ENCODE results near the gene NUCKS1. TPM values are rescaled to one million over a fixed set of nuclear protein-coding genes. Genes with fewer than 3 reads are reported as not detected.
A peak's percentile ranks its signal among the peaks of the same experiment; 100 is the strongest.

Gene NUCKS1
- total RNA-seq, 1 experiment from 2014 or later: 427 TPM

DNA sequence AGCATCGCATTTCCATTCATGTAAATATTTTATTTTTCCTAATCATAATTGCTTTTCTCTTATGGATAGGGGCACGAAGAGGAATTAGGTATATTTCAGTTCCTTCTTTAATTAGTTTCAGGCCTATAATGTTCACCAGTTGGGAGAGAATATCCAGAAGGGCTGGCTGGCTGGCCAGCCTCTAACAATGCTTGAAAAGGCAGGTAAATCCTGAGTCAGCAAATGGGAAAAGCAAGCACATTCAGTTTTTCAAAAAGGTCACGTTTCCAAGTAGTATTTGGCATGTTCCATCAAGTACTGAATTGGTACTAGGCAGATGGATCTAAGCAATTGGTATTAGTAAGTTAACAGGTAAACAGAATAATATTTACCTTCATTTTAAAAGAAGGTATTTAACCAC lies 17.3 kb upstream of the NUCKS1 start:
- Histone ChIP-seq H2BK20ac (ENCODE audit: low read depth, low read length, poor library complexity, severe bottlenecking) (no peak overlapping the region), H2AK5ac (ENCODE audit: insufficient read length, low read length) (no peak overlapping the region), H3K79me1 (ENCODE audit: insufficient read depth, low read depth, low read length, poor library complexity, severe bottlenecking) (no peaks in the 10 kb centered on the region), H2AFZ (ENCODE audit: low read length) (no peak overlapping the region), H2BK120ac (ENCODE audit: low read depth, low read length, poor library complexity, severe bottlenecking) (no peak overlapping the region), H3K4me1 (ENCODE audit: insufficient read depth, low read length) (no peaks in the 10 kb centered on the region), H2BK15ac (ENCODE audit: low read depth, low read length) (no peak overlapping the region), H2BK12ac (ENCODE audit: insufficient read length, low read depth, low read length) (no peak overlapping the region), H3K27ac (ENCODE audit: insufficient read length, low read depth, low read length) (no peak overlapping the region), H3K18ac (ENCODE audit: insufficient read length, low read depth, low read length) (no peak overlapping the region), H3K14ac (ENCODE audit: insufficient read depth, low read length) (no peak overlapping the region), H3K79me2 (ENCODE audit: insufficient read depth, low read length) (no peaks in the 10 kb centered on the region), H3K4me2 (ENCODE audit: insufficient read depth, insufficient read length, low read length) (no peak overlapping the region), H3K56ac (ENCODE audit: insufficient read length, low read depth, low read length) (no peak overlapping the region), H4K91ac (ENCODE audit: insufficient read length, low read depth, low read length) (no peak overlapping the region), H3K23ac (ENCODE audit: insufficient read length, low read depth, low read length) (no peak overlapping the region), H4K5ac (ENCODE audit: insufficient read length, low read depth, low read length) (no peak overlapping the region), H3K4ac (ENCODE audit: low read depth, low read length) (no peak overlapping the region), H3K23me2 (ENCODE audit: insufficient read length, low read depth, low read length, poor library complexity, severe bottlenecking) (no peaks in the 10 kb centered on the region), H4K8ac (replicated peaks; ENCODE audit: insufficient read length, low read depth, low read length) (no peak overlapping the region), H3T11ph (ENCODE audit: low read length) (no peak overlapping the region), H4K20me1 (ENCODE audit: control insufficient read depth, insufficient read depth, insufficient read length) (no peaks in the 10 kb centered on the region), H3K9ac (ENCODE audit: extremely low read depth, insufficient read length, low read length) (no peak overlapping the region), H2BK5ac (ENCODE audit: insufficient read length, low read length) (no peak overlapping the region), H3K9me3 (ENCODE audit: control insufficient read depth, low read depth, low read length) (no peaks in the 10 kb centered on the region), H3K27me3 (ENCODE audit: insufficient read depth, low read length) (no peaks in the 10 kb centered on the region)
- DNase-seq: no peak
- Mint-ChIP-seq H3K36me3 (ENCODE audit: insufficient read depth in 1 of 3, low read depth in 3 of 3) (peaks cover 0 to 4% (median 0%) of the 10 kb centered on the region in 3 experiments; a peak in 1 of 7 replicates), H3K27ac (peak overlapping the region in 1 of 3 experiments; percentile 53; a peak in 1 of 7 replicates), H3K27me3 (ENCODE audit: low read depth) (peaks cover 6% of the 10 kb centered on the region), H3K9me3 (no peaks in the 10 kb centered on the region), H3K4me1 (peaks cover 7 to 11% of the 10 kb centered on the region in 2 experiments; a peak in 2 of 4 replicates), H3K4me3 (no peak overlapping the region)
- WGBS (ENCODE audit: extremely low coverage, insufficient read length, low lambda C conversion rate): no CpG with 5 or more reads among the region's 3 CpGs
- TF ChIP-seq, protein P1, sequence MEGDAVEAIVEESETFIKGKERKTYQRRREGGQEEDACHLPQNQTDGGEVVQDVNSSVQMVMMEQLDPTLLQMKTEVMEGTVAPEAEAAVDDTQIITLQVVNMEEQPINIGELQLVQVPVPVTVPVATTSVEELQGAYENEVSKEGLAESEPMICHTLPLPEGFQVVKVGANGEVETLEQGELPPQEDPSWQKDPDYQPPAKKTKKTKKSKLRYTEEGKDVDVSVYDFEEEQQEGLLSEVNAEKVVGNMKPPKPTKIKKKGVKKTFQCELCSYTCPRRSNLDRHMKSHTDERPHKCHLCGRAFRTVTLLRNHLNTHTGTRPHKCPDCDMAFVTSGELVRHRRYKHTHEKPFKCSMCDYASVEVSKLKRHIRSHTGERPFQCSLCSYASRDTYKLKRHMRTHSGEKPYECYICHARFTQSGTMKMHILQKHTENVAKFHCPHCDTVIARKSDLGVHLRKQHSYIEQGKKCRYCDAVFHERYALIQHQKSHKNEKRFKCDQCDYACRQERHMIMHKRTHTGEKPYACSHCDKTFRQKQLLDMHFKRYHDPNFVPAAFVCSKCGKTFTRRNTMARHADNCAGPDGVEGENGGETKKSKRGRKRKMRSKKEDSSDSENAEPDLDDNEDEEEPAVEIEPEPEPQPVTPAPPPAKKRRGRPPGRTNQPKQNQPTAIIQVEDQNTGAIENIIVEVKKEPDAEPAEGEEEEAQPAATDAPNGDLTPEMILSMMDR (conservative IDR thresholded peaks at IDR 0.05): no peak

Measured in H9 (cell line).